Activated CD4-positive, alpha-beta T cell treated with anti-CD3 and anti-CD28 coated beads for 36 hours (primary cell): Measurements from ENCODE around the gene XPR1. TPM values are rescaled to one million over a fixed set of nuclear protein-coding genes. Genes with fewer than 3 reads are reported as not detected.
A peak's percentile ranks its signal among the peaks of the same experiment; 100 is the strongest.

Experiments used
- ATAC-seq: fragments of 200-7000 bp; cut with Tn5 transposase; one replicate; pipeline ENCODE4 v1.10.0; 2021; ENCODE audit warnings: mild to moderate bottlenecking, moderate library complexity
- CTCF ChIA-PET: fragments of 350-600 bp; sonication (Branson Sonifier 250); formaldehyde crosslinking; loops from one replicate; lab custom pipeline; 2021; ENCODE audit warnings: antibody characterized with exemption; lab: Charles Lee
- POLR2A ChIA-PET: fragments of 350-600 bp; sonication (Branson Sonifier 250); formaldehyde crosslinking; loops from one replicate; lab custom pipeline; 2021; ENCODE audit warnings: antibody characterized with exemption, inconsistent platforms; lab: Charles Lee
- DNase-seq: peaks from one replicate; pipeline ENCODE4 v3.0.0-alpha.2; 2020
- H3K27ac Mint-ChIP-seq: one replicate; pipeline ENCODE4 v1.8.0; 2021; ENCODE audit warnings: mixed read lengths
- H3K27me3 Mint-ChIP-seq: one replicate; pipeline ENCODE4 v1.8.0; 2021; ENCODE audit warnings: mixed read lengths
- H3K36me3 Mint-ChIP-seq: one replicate; pipeline ENCODE4 v1.8.0; 2021; ENCODE audit warnings: low read depth, mixed read lengths
- H3K4me1 Mint-ChIP-seq: one replicate; pipeline ENCODE4 v1.8.0; 2021; ENCODE audit warnings: mixed read lengths
- H3K4me3 Mint-ChIP-seq: one replicate; pipeline ENCODE4 v1.8.0; 2021; ENCODE audit warnings: mild to moderate bottlenecking, moderate library complexity, mixed read lengths
- H3K9me3 Mint-ChIP-seq: one replicate; pipeline ENCODE4 v1.8.0; 2021; ENCODE audit warnings: low read depth, mixed read lengths
- intact Hi-C, 2 experiments: fragments of 100-400 bp; cut with DNase I in 1 of 2; cut with micrococcal nuclease in 1 of 2; formaldehyde crosslinking; loops; one replicate each; pipeline versions ENCODE4 v1.14.2 to v1.15.1; 2022 to 2024; cut with DNase I, micrococcal nuclease
- total RNA-seq, 2 experiments: library from RNA; stranded (reverse); gene quantifications; one replicate each; pipeline ENCODE4 v1.2.3, GENCODE V29; 2021

Gene XPR1
- total RNA-seq, 2 experiments from 2014 or later = 18.4 to 25.2 TPM

DNA sequence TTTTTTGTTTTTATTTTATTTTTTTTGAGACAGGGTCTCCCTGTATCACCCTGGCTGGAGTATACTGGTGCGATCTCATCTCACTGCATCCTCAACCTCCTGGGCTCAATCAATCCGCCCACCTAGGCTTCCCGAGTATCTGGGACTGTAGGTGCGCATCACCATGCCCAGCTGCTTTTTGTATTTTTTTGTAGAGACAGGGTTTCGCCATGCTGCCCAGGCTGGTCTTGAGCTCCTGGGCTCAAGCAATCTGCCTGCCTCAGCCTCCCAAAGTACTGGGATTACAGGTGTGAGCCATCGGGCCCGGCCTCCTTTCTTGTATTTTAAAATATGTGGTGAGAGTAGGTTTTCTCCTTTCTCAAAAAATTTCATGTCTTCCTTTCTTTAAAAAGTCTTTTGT, 122.6 kb downstream of the XPR1 start:
- no peak for ATAC-seq
- H3K36me3 Mint-ChIP-seq = peaks cover 3% of the 10 kb centered on the region
- ChIA-PET CTCF (interaction anchor here (0.6 kb wide), 1 partner anchor 222 kb away, joined by 3 read pairs; no protein-coding TSS in a partner anchor), POLR2A (no interaction called here)
- H3K27me3 Mint-ChIP-seq = no peaks in the 10 kb centered on the region
- H3K27ac Mint-ChIP-seq = no peak overlapping the region
- no peak overlapping the region for H3K4me3 Mint-ChIP-seq
- intact Hi-C loops = no loop called here
- no peaks in the 10 kb centered on the region for H3K9me3 Mint-ChIP-seq
- DNase-seq = no peak
- H3K4me1 Mint-ChIP-seq = no peaks in the 10 kb centered on the region

DNA sequence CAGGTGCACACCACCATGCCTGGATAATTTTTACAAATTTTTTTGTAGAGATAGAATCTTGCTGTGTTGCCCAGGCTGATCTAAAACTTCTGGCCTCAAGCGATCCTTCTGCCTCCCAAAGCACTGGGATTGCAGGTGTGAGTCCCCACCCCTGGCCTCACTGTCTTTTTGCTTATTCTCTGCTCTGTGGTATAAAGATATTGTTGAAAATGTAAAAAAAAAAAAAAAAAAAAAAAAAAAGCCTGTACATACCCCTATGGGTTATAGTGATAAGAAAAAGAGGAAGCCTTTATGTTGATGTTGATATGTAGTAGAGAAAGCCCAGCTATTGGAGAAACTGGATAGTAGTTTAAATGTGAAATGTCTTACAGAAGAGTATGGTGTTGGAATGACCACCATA, 125.8 kb downstream of the XPR1 start:
- Mint-ChIP-seq H3K36me3 (peaks cover 1% of the 10 kb centered on the region), H3K9me3 (no peaks in the 10 kb centered on the region), H3K27me3 (no peaks in the 10 kb centered on the region), H3K27ac (no peak overlapping the region), H3K4me3 (no peak overlapping the region), H3K4me1 (no peaks in the 10 kb centered on the region)
- intact Hi-C loops = no loop called here
- DNase-seq (no peak), ATAC-seq (no peak)
- CTCF ChIA-PET = no interaction called here
- POLR2A ChIA-PET = no interaction called here

DNA sequence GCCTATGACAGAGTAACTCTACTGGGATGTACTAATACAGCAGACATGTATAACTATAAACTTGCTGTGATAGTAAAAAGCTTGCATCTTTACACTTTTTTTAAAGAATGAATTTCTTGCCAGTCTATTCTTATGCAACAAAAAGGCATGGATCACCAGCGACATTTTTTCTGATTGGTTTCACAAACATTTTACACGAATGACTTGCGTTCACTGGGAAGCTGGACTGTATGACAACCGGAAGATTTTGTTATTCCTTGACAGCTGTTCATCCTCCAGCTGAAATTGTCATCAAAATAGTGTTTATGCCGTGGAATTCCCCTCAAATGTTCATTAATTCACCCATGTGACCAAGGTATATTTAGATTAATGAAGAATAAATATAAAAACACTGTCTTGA, 131.0 kb downstream of the XPR1 start:
- CTCF ChIA-PET = interaction anchor here (0.7 kb wide), 1 partner anchor 22 kb away, joined by 3 read pairs; no protein-coding TSS in a partner anchor
- ATAC-seq (no peak), DNase-seq (no peak)
- Mint-ChIP-seq H3K9me3 (no peaks in the 10 kb centered on the region), H3K4me1 (no peaks in the 10 kb centered on the region), H3K4me3 (no peak overlapping the region), H3K27ac (no peak overlapping the region), H3K36me3 (peaks cover 3% of the 10 kb centered on the region), H3K27me3 (no peaks in the 10 kb centered on the region)
- POLR2A ChIA-PET = no interaction called here
- intact Hi-C loops = no loop called here

DNA sequence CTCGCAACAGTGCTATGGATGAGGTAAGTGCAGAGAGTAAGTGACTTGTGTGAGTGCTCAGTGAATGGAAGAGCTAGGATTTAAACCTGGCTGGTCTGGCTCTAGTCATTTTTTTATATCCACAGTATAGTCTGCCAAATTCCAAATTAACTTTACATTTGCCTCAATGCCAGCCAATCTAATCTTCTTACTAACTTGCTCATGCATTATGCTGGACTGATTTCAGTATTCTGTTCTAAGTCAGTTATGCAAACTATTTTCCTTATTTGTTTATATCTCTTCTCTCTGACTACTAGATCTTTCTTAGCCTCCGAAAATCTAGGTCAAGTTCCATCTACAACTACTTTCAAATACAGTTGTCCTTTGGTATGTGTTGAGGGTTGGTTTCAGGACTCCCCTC, 133.3 kb downstream of the XPR1 start:
- POLR2A ChIA-PET = no interaction called here
- DNase-seq (no peak), ATAC-seq (no peak)
- CTCF ChIA-PET = no interaction called here
- Mint-ChIP-seq H3K9me3 (peaks cover 2% of the 10 kb centered on the region), H3K27ac (no peak overlapping the region), H3K36me3 (peaks cover 2% of the 10 kb centered on the region), H3K27me3 (no peaks in the 10 kb centered on the region), H3K4me3 (no peak overlapping the region), H3K4me1 (peaks cover 2% of the 10 kb centered on the region)
- intact Hi-C loops = no loop called here

DNA sequence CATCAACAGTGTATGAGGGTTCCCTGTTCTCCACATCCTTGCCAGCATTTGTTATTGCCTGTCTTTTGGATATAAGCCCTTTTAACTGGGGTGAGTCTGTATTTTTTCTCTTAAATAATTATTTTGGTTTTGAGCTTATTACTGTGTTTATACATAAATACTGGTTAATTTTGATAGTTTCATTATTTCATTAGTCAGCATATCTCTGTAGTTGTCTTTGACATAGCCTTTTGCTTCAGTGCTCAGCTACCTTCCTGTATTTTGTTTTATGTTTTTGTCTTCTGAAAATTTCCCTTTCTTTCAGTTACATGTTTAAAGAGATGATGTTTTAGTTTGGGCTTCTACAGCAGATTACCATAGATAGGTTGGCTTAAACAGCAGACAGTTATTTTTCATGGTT, 138.1 kb downstream of the XPR1 start:
- ChIA-PET CTCF (no interaction called here), POLR2A (no interaction called here)
- Mint-ChIP-seq H3K4me1 (peaks cover 16% of the 10 kb centered on the region), H3K27ac (no peak overlapping the region), H3K9me3 (peaks cover 2% of the 10 kb centered on the region), H3K4me3 (no peak overlapping the region), H3K36me3 (peaks cover 4% of the 10 kb centered on the region), H3K27me3 (no peaks in the 10 kb centered on the region)
- DNase-seq (no peak), ATAC-seq (no peak)
- intact Hi-C loops = no loop called here

DNA sequence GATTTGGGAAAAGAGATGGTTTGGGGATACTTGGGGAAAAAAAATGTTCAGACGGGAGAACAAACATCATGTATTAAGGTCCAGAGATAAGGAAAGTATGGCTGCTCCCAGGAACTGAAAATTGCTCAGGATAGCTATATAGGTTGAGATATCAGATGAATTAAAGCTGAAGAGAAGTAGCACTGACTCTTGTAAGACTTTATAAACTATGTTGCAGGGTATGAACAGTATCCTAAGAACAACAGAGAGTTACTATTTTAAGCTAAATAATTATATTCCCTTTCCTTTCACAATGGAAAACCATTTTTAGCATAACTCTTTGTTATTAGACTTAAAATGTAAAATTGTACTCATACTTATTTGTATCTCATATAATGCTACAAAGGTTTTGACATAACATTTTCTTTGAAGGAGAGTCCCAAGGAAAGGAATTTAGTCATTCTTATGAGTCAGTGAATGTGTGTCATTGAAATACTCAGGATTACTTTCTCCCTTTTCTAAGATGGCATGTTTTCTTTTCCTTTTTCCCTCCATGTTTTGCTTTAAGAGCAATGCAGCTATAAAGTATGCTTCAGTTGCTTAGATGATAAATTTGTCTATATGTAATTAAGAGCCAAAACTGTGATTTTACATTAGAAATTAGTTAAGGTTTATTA, 141.5 kb downstream of the XPR1 start:
- DNase-seq = no peak
- H3K4me1 Mint-ChIP-seq = peaks cover 16% of the 10 kb centered on the region
- H3K27ac Mint-ChIP-seq = no peak overlapping the region
- peaks cover 2% of the 10 kb centered on the region for H3K9me3 Mint-ChIP-seq
- H3K36me3 Mint-ChIP-seq = peaks cover 2% of the 10 kb centered on the region
- H3K4me3 Mint-ChIP-seq = no peak overlapping the region
- ATAC-seq = no peak
- H3K27me3 Mint-ChIP-seq = no peaks in the 10 kb centered on the region
- intact Hi-C loops = no loop called here
- CTCF ChIA-PET = interaction anchor here (0.6 kb wide), 1 partner anchor 231 kb away, joined by 3 read pairs; no protein-coding TSS in a partner anchor
- POLR2A ChIA-PET = no interaction called here

DNA sequence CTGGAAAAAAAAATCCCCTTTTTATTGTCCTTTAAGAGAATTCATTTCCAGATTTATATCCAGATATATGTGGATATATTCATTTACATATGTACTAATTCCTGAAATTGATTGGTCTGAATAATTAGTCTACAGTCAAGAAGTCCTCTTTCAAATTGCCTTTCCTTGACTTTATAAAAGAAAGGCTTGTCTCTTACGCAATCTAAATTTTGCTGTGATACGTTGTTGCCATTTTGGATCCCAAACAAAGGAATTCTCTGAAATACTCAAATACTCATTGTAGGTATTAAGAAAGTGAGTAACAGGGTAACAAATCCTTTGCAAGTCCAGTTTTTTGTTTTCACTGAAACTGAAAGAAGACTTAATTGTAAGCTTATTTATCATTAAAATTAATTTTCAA, 144.0 kb downstream of the XPR1 start:
- no peak for ATAC-seq
- Mint-ChIP-seq H3K4me3 (no peak overlapping the region), H3K36me3 (peaks cover 2% of the 10 kb centered on the region), H3K27ac (no peak overlapping the region), H3K27me3 (no peaks in the 10 kb centered on the region), H3K9me3 (no peaks in the 10 kb centered on the region), H3K4me1 (peaks cover 8% of the 10 kb centered on the region)
- intact Hi-C loops = loop anchor here in 1 of 2 experiments (5.0 kb wide), 2 partner anchors 86 to 244 kb away; no protein-coding TSS in a partner anchor
- no peak for DNase-seq
- CTCF ChIA-PET = interaction anchor here (1.0 to 1.5 kb wide), 2 partner anchors 10 to 189 kb away, joined by 3 read pairs; no protein-coding TSS in a partner anchor
- POLR2A ChIA-PET = no interaction called here

DNA sequence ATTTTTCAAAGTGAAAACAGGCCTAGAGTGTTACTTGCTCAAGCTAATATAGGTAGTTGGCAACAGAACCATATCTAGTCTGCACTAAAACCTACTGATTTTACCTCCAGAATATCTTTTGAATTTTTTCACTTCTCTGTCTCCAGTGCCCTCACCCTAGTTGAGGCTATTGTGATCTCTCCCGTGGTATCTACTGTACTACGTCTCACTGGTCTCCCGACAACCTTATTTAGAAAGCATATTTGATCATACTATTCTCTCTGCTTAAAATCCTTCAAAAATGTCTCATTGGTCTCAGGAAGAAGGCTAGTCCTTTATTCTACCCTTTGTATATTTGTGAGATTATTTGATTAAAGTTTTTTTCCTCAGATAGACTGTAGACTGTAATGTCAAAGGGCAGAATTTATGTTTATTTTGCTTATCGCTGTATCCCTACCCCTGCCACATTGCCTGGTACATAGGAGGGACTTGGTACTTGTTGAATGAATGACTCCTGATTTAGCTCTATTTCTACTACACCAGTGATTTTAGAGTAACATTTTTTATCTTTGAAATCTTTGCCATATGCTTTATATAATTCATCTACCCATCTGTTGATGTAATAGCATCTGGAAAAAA, 145.4 kb downstream of the XPR1 start:
- POLR2A ChIA-PET = no interaction called here
- H3K4me3 Mint-ChIP-seq = no peak overlapping the region
- no peaks in the 10 kb centered on the region for H3K9me3 Mint-ChIP-seq
- peaks cover 2% of the 10 kb centered on the region for H3K36me3 Mint-ChIP-seq
- H3K27ac Mint-ChIP-seq = no peak overlapping the region
- DNase-seq (no peak), ATAC-seq (no peak)
- CTCF ChIA-PET = interaction anchor here (0.9 to 1.5 kb wide), 2 partner anchors 9 to 248 kb away, joined by 3 read pairs; no protein-coding TSS in a partner anchor
- H3K27me3 Mint-ChIP-seq = no peaks in the 10 kb centered on the region
- intact Hi-C loops = loop anchor here in 1 of 2 experiments (5.0 kb wide), 2 partner anchors 85 to 245 kb away; no protein-coding TSS in a partner anchor
- peaks cover 6% of the 10 kb centered on the region for H3K4me1 Mint-ChIP-seq

DNA sequence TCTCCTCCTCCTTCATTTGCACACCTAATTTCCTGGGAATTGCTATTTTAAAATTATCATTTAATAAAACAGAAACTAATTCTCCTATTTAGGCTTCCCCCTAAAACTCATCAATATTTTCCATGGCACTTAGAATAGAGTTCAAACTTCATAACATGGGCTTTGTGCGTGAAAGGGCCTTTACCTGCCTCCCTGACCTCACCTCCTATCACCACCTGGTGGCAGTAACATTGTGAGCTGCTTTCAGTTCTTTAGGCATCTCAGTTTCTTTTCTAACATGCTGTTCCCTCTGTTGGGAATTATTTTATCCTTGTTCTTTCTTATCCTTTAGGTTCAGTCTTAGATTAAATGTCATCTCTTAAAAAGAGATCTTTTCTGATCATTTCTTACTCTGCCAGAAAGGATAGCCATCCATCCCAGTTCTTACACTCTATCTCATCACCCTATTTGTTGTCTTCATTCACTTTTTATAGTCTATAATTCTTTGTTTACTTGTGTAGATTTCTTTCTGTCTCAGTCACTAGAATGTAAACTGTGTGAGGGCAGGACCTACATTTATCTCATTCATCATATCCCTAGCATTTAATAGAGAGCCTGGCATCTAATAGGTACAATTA, 147.1 kb downstream of the XPR1 start:
- peaks cover under 1% of the 10 kb centered on the region for H3K36me3 Mint-ChIP-seq
- H3K9me3 Mint-ChIP-seq = no peaks in the 10 kb centered on the region
- H3K27ac Mint-ChIP-seq = no peak overlapping the region
- no peak overlapping the region for H3K4me3 Mint-ChIP-seq
- DNase-seq (peak; percentile 18), ATAC-seq (no peak)
- ChIA-PET CTCF (interaction anchor here (0.6 to 0.9 kb wide), 4 partner anchors 83 to 954 kb away, joined by 3 to 5 read pairs (median 3); no protein-coding TSS in a partner anchor), POLR2A (no interaction called here)
- intact Hi-C loops = loop anchor here in 1 of 2 experiments (5.0 kb wide), 2 partner anchors 83 to 247 kb away; no protein-coding TSS in a partner anchor
- H3K27me3 Mint-ChIP-seq = no peaks in the 10 kb centered on the region
- H3K4me1 Mint-ChIP-seq = peaks cover 2% of the 10 kb centered on the region

DNA sequence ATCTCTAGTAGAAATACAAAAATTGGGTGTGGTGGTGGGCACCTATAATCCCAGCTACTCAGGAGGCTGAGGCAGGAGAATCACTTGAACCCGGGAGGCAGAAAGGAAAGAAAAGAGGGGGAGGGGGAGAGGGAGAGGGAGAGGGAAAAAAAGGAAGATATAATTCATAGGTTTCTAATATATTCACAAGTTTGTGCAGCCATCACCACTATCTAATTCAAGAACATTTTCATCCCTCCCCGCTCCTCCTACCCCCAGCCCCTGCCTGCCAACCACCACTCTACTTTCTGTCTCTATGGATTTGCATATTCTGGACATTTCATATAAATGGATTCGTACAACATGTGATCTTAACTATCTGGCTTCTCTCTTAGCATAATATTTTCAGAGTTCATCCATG, 147.8 kb downstream of the XPR1 start:
- no peak overlapping the region for H3K4me3 Mint-ChIP-seq
- POLR2A ChIA-PET = no interaction called here
- no peak overlapping the region for H3K27ac Mint-ChIP-seq
- ATAC-seq (no peak), DNase-seq (no peak)
- intact Hi-C loops = loop anchor here in 1 of 2 experiments (5.0 kb wide), 2 partner anchors 83 to 247 kb away; no protein-coding TSS in a partner anchor
- CTCF ChIA-PET = interaction anchor here (0.9 kb wide), 1 partner anchor 83 kb away, joined by 3 read pairs; no protein-coding TSS in a partner anchor
- no peaks in the 10 kb centered on the region for H3K36me3 Mint-ChIP-seq
- H3K27me3 Mint-ChIP-seq = no peaks in the 10 kb centered on the region
- H3K9me3 Mint-ChIP-seq = no peaks in the 10 kb centered on the region
- H3K4me1 Mint-ChIP-seq = peaks cover 2% of the 10 kb centered on the region

DNA sequence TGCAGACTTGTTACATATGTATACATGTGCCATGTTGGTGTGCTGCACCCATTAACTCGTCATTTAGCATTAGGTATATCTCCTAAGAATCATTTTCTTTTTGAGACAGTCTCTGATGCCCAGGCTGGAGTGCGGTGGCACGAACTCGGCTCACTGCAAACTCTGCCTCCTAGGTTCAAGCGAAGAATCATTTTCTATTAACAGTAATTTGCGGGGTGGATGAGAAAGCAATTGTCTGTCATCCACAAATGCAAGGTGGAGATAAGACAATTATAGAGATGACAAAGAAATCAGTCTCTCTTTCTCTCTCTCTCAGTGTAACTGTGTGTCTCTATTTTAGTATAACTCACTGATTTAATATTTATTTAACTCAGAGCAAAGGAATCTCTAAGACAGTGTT, 149.9 kb downstream of the XPR1 start:
- intact Hi-C loops = no loop called here
- no peaks in the 10 kb centered on the region for H3K36me3 Mint-ChIP-seq
- ChIA-PET POLR2A (no interaction called here), CTCF (no interaction called here)
- no peaks in the 10 kb centered on the region for H3K27me3 Mint-ChIP-seq
- no peak overlapping the region for H3K4me3 Mint-ChIP-seq
- H3K9me3 Mint-ChIP-seq = no peaks in the 10 kb centered on the region
- H3K27ac Mint-ChIP-seq = no peak overlapping the region
- H3K4me1 Mint-ChIP-seq = peaks cover 2% of the 10 kb centered on the region
- DNase-seq = no peak
- no peak for ATAC-seq
